Right cardiac atrium (tissue), 5 donors: ENCODE results near the gene C1QTNF5. TPM values are rescaled to one million over a fixed set of nuclear protein-coding genes. Genes with fewer than 3 reads are reported as not detected.

Experiments used
- ATAC-seq, 2 donors: fragments of 200-7000 bp; cut with Tn5 transposase; one replicate each; pipeline versions ENCODE4 v1.8.0 to v1.9.1; 2020; ENCODE audit warnings: moderate library complexity in 2 of 2, mild to moderate bottlenecking in 1 of 2
- DNase-seq, 3 donors: peaks; one replicate each; pipeline ENCODE4 v3.0.0-alpha.2; 2020
- H3K27ac ChIP-seq: one replicate; pipeline ENCODE4 v1.5.1; 2013; ENCODE audit warnings: mild to moderate bottlenecking, low read length, control low read depth, moderate library complexity
- H3K27me3 ChIP-seq: one replicate; pipeline ENCODE4 v1.6.1; 2013; ENCODE audit not compliant: control insufficient read depth, insufficient read depth
- H3K4me1 ChIP-seq: one replicate; pipeline ENCODE4 v1.6.1; 2013; ENCODE audit warnings: low read length; ENCODE audit not compliant: control insufficient read depth, insufficient read depth
- H3K4me3 ChIP-seq: one replicate; pipeline ENCODE4 v1.5.1; 2013; ENCODE audit warnings: low read length, control low read depth
- H3K9me3 ChIP-seq: one replicate; pipeline ENCODE4 v1.6.1; 2013; ENCODE audit warnings: low read length; ENCODE audit not compliant: control insufficient read depth
- WGBS: extraction: QIAGEN DNeasy Blood & Tissue Kit; methylation state at CpG from one replicate; pipeline ENCODE4 v1.1.7; 2013; 5-methylcytosine and 5-hydroxymethylcytosine counted together
- intact Hi-C, 4 donors: fragments of 100-400 bp; cut with DNase I; formaldehyde crosslinking; loops; one replicate each; pipeline versions ENCODE4 v1.11.0 to v1.14.0; 2022 to 2023
- polyA plus RNA-seq: library from polyadenylated mRNA; stranded (reverse); fragments of 200-250 nt; gene quantifications from one replicate; pipeline ENCODE4 v1.2.3, GENCODE V29; 2013
- total RNA-seq, 4 donors: library from RNA; stranded (reverse); fragmentation: NEBNext Ultra II Directional; extraction: Animal tissue kit (Norgen Biotek cat#: 25700); gene quantifications; one replicate each; pipeline ENCODE4 v1.2.1, GENCODE V29; 2021
- donor health status: healthy with polysubstance abuse.
- donor health status: DM: no; HTN: yes; CAD: no.
- donor health status: DM: no; HTN: no; CAD: no.
- donor health status: DM: no; HTN: yes; CAD: no; lungs with severe emphysema.
- donor health status: DM: yes; HTN: yes; CAD: no.

The C1QTNF5 gene
- total and polyA plus RNA-seq, 5 donors, result 21.4 to 31.0 (median 24.3) TPM

- Histone ChIP-seq H3K9me3 (no peaks in the 10 kb centered on the region), H3K27me3 (no peaks in the 10 kb centered on the region), H3K4me3 (peak overlapping the region; percentile 45), H3K27ac (peak overlapping the region; percentile 82), H3K4me1 (peaks cover 6% of the 10 kb centered on the region)
- intact Hi-C loops, result no loop called here
- WGBS, result 44% methylated on average over 10 of the region's 10 CpGs
- ATAC-seq (no peak), DNase-seq (no peak)
These were observed 38.3 kb upstream of the C1QTNF5 start for GRCh38 chr11:119378851-119379465.

GRCh38 chr11:119377961-119378667, 37.4 kb upstream of the C1QTNF5 start:
- no peaks in the 10 kb centered on the region for H3K27me3 ChIP-seq
- intact Hi-C loops, result no loop called here
- ATAC-seq, result no peak
- H3K4me1 ChIP-seq, result peaks cover 9% of the 10 kb centered on the region
- H3K4me3 ChIP-seq, result peak overlapping the region; percentile 45
- WGBS, result 69% methylated on average over 6 of the region's 6 CpGs
- DNase-seq, result peak in 1 of 3 donors; percentile 55
- peak overlapping the region; percentile 82 for H3K27ac ChIP-seq
- H3K9me3 ChIP-seq, result no peaks in the 10 kb centered on the region

- ATAC-seq, result no peak
These were observed 36.6 kb upstream of the C1QTNF5 start for GRCh38 chr11:119377112-119377901.

GRCh38 chr11:119376197-119376847, 35.6 kb upstream of the C1QTNF5 start:
- 50% methylated on average over 11 of the region's 11 CpGs for WGBS
- DNase-seq (peak; percentile 54 to 80 (median 78)), ATAC-seq (peak; percentile 20 to 28)
- Histone ChIP-seq H3K27ac (peak overlapping the region; percentile 88), H3K27me3 (no peaks in the 10 kb centered on the region), H3K4me1 (peaks cover 9% of the 10 kb centered on the region), H3K9me3 (no peaks in the 10 kb centered on the region), H3K4me3 (no peak overlapping the region)
- intact Hi-C loops, result no loop called here

More at GRCh38 chr11:119377112-119377901, 36.6 kb upstream of the C1QTNF5 start:
- intact Hi-C loops, result no loop called here
- peak overlapping the region; percentile 82 for H3K27ac ChIP-seq
- DNase-seq, result peak; percentile 22 to 65 (median 63)
- no peaks in the 10 kb centered on the region for H3K9me3 ChIP-seq
- H3K4me1 ChIP-seq, result peaks cover 9% of the 10 kb centered on the region
- 43% methylated on average over 12 of the region's 12 CpGs for WGBS
- H3K4me3 ChIP-seq, result peak overlapping the region; percentile 45
- H3K27me3 ChIP-seq, result no peaks in the 10 kb centered on the region

- no peaks in the 10 kb centered on the region for H3K9me3 ChIP-seq
- H3K27ac ChIP-seq, result peak overlapping the region; percentile 96
- no peaks in the 10 kb centered on the region for H3K27me3 ChIP-seq
- peaks cover 13% of the 10 kb centered on the region for H3K4me1 ChIP-seq
- ATAC-seq, result peak; percentile 64 to 72
- WGBS, result 39% methylated on average over 14 of the region's 14 CpGs
- H3K4me3 ChIP-seq, result no peak overlapping the region
- DNase-seq, result peak; percentile 84 to 91 (median 90)
- intact Hi-C loops, result no loop called here
These were observed 34.9 kb upstream of the C1QTNF5 start for GRCh38 chr11:119375337-119376196.

- H3K4me1 ChIP-seq, result peaks cover 13% of the 10 kb centered on the region
- intact Hi-C loops, result no loop called here
- no peaks in the 10 kb centered on the region for H3K27me3 ChIP-seq
- no peak overlapping the region for H3K4me3 ChIP-seq
- H3K27ac ChIP-seq, result peak overlapping the region; percentile 96
- ATAC-seq, result peak in 1 of 2 donors; percentile 15
- WGBS, result 36% methylated on average over 11 of the region's 11 CpGs
- DNase-seq, result peak; percentile 35 to 70 (median 65)
- H3K9me3 ChIP-seq, result no peaks in the 10 kb centered on the region
These were observed 34.1 kb upstream of the C1QTNF5 start for GRCh38 chr11:119374632-119375336.

- Histone ChIP-seq H3K27me3 (no peaks in the 10 kb centered on the region), H3K9me3 (no peaks in the 10 kb centered on the region), H3K4me1 (peaks cover 13% of the 10 kb centered on the region), H3K27ac (peak overlapping the region; percentile 96), H3K4me3 (no peak overlapping the region)
- intact Hi-C loops, result loop anchor here in 1 of 4 donors (2.0 kb wide), 1 partner anchor 17 kb away; no protein-coding TSS in a partner anchor
- peak in 1 of 2 donors; percentile 7 for ATAC-seq
- 41% methylated on average over 5 of the region's 5 CpGs for WGBS
- DNase-seq, result peak; percentile 60 to 88 (median 83)
These were observed 33.4 kb upstream of the C1QTNF5 start for GRCh38 chr11:119373921-119374631.

- H3K27ac ChIP-seq, result no peak overlapping the region
- intact Hi-C loops, result loop anchor here in 1 of 4 donors (2.0 kb wide), 1 partner anchor 16 kb away; no protein-coding TSS in a partner anchor
- H3K27me3 ChIP-seq, result no peaks in the 10 kb centered on the region
- H3K9me3 ChIP-seq, result no peaks in the 10 kb centered on the region
- ATAC-seq (no peak), DNase-seq (peak in 2 of 3 donors; percentile 30 to 62)
- H3K4me1 ChIP-seq, result peaks cover 13% of the 10 kb centered on the region
- WGBS, result 79% methylated on average over 23 of the region's 23 CpGs
- H3K4me3 ChIP-seq, result no peak overlapping the region
These were observed 32.6 kb upstream of the C1QTNF5 start for GRCh38 chr11:119373059-119373920.
